ENCODE data around the gene IL22RA2.

The IL22RA2 gene

GRCh38 chr6:137162692-137163306, 10.6 kb downstream of the IL22RA2 start:
- DNase-seq (ENCODE audit: low spot score): no peak
- in situ Hi-C loops (cut with MboI; ENCODE audit: low sequenced_read_pairs, unreplicated experiment): no loop called here
- TF ChIP-seq CTCF (IDR thresholded peaks at IDR 0.05; ENCODE audit: borderline replicate concordance, control extremely low read depth, extremely low read depth, insufficient read depth, missing control alignments): no peak

- no peak for DNase-seq (ENCODE audit: low spot score)
- no peak for TF ChIP-seq CTCF (IDR thresholded peaks at IDR 0.05; ENCODE audit: borderline replicate concordance, control extremely low read depth, extremely low read depth, insufficient read depth, missing control alignments)
- in situ Hi-C loops (cut with MboI; ENCODE audit: low sequenced_read_pairs, unreplicated experiment): no loop called here
Observed at GRCh38 chr6:137161949-137162348, 11.5 kb downstream of the IL22RA2 start.

GRCh38 chr6:137160763-137161162, 12.7 kb downstream of the IL22RA2 start:
- in situ Hi-C loops (cut with MboI; ENCODE audit: low sequenced_read_pairs, unreplicated experiment): no loop called here
- DNase-seq (ENCODE audit: low spot score): no peak
- no peak for TF ChIP-seq CTCF (IDR thresholded peaks at IDR 0.05; ENCODE audit: borderline replicate concordance, control extremely low read depth, extremely low read depth, insufficient read depth, missing control alignments)

- in situ Hi-C loops (cut with MboI; ENCODE audit: low sequenced_read_pairs, unreplicated experiment): no loop called here
Observed at GRCh38 chr6:137159912-137160311, 13.5 kb downstream of the IL22RA2 start.

GRCh38 chr6:137157601-137158000, 15.8 kb downstream of the IL22RA2 start:
- no peak for DNase-seq (ENCODE audit: low spot score)
- no peak for TF ChIP-seq CTCF (IDR thresholded peaks at IDR 0.05; ENCODE audit: borderline replicate concordance, control extremely low read depth, extremely low read depth, insufficient read depth, missing control alignments)
- in situ Hi-C loops (cut with MboI; ENCODE audit: low sequenced_read_pairs, unreplicated experiment): no loop called here

More at GRCh38 chr6:137159912-137160311, 13.5 kb downstream of the IL22RA2 start:
- no peak for TF ChIP-seq CTCF (IDR thresholded peaks at IDR 0.05; ENCODE audit: borderline replicate concordance, control extremely low read depth, extremely low read depth, insufficient read depth, missing control alignments)
- DNase-seq (ENCODE audit: low spot score): no peak

GRCh38 chr6:137156650-137157049, 16.8 kb downstream of the IL22RA2 start:
- DNase-seq (ENCODE audit: low spot score): no peak
- no peak for TF ChIP-seq CTCF (IDR thresholded peaks at IDR 0.05; ENCODE audit: borderline replicate concordance, control extremely low read depth, extremely low read depth, insufficient read depth, missing control alignments)
- in situ Hi-C loops (cut with MboI; ENCODE audit: low sequenced_read_pairs, unreplicated experiment): no loop called here
